ENCODE measurements around the gene RALGPS1.

GRCh38 chr9:127029548-127029947 lies 115.0 kb downstream of the RALGPS1 start:
- TF ChIP-seq POLR2A (IDR thresholded peaks at IDR 0.05) (no peak), CTCF (IDR thresholded peaks at IDR 0.05 in 4 of 5, conservative IDR thresholded peaks at IDR 0.05 in 1 of 5) (no peak)

Measured in gastrocnemius medialis (tissue), 4 donors.